Prostate gland (tissue), 2 donors: ENCODE results near the gene CDC37. TPM values are rescaled to one million over a fixed set of nuclear protein-coding genes. Genes with fewer than 3 reads are reported as not detected.

ENCODE experiments used
- DNase-seq: peaks from one replicate; pipeline ENCODE4 v3.0.0-alpha.2; 2019; ENCODE audit warnings: low spot score
- H3K27ac ChIP-seq, 2 donors: fragments of 200-600 bp; sonication (generic); 2 replicates each; pipeline ENCODE4 v1.5.1; 2017 to 2019
- H3K27me3 ChIP-seq: fragments of 200-600 bp; sonication (generic); replicated peaks from 2 replicates; pipeline ENCODE4 v1.5.1; 2019; ENCODE audit not compliant: insufficient read depth
- H3K36me3 ChIP-seq, 2 donors: fragments of 200-600 bp; sonication (generic); 1 replicate in 1 of 2; 2 replicates in 1 of 2; pipeline versions ENCODE4 v1.5.1 to v1.8.1; 2017 to 2019
- H3K4me1 ChIP-seq: fragments of 200-600 bp; sonication (generic); replicated peaks from 2 replicates; pipeline ENCODE4 v1.5.1; 2019
- H3K4me3 ChIP-seq, 2 donors: fragments of 200-600 bp; sonication (generic); 2 replicates each; pipeline ENCODE4 v1.5.1; 2017 to 2019
- H3K9me3 ChIP-seq: fragments of 200-600 bp; sonication (generic); 2 replicates; pipeline ENCODE4 v1.5.1; 2017
- POLR2A ChIP-seq: fragments of 450-650 bp; IDR thresholded peaks from one replicate; pipeline ENCODE4 v1.6.1; 2016; ENCODE audit warnings: antibody characterized with exemption, mild to moderate bottlenecking
- POLR2AphosphoS5 ChIP-seq: sonication (generic); formaldehyde crosslinking; IDR thresholded peaks from one replicate; pipeline ENCODE4 v1.6.1; 2017; ENCODE audit warnings: antibody characterized with exemption
- WGBS: methylation state at CpG from one replicate; pipeline ENCODE4 v1.1.5; 2018; 5-methylcytosine and 5-hydroxymethylcytosine counted together
- intact Hi-C: fragments of 100-400 bp; cut with DNase I; formaldehyde crosslinking; loops from one replicate; pipeline ENCODE4 v1.14.2; 2022
- total RNA-seq, 2 donors: library from RNA; depleted of rRNA; stranded (reverse); fragments of >200 nt; gene quantifications; one replicate each; pipeline ENCODE4 v1.1.0, GENCODE V29; 2016
- TF ChIP-seq, protein P1 (sequence below), 4 experiments: fragments of 200-600 bp in 2 of 4; fragments of 450-650 bp in 2 of 4; sonication (generic) in 2 of 4; IDR thresholded peaks; 1 replicate in 3 of 4; 2 replicates in 1 of 4; pipeline ENCODE4 v1.5.1; 2016 to 2019; ENCODE audit warnings: antibody characterized with exemption in 4 of 4, mild to moderate bottlenecking in 2 of 4, moderate library complexity in 2 of 4

Gene CDC37
- total RNA-seq, 2 donors from 2014 or later, result 135 to 159 TPM

DNA sequence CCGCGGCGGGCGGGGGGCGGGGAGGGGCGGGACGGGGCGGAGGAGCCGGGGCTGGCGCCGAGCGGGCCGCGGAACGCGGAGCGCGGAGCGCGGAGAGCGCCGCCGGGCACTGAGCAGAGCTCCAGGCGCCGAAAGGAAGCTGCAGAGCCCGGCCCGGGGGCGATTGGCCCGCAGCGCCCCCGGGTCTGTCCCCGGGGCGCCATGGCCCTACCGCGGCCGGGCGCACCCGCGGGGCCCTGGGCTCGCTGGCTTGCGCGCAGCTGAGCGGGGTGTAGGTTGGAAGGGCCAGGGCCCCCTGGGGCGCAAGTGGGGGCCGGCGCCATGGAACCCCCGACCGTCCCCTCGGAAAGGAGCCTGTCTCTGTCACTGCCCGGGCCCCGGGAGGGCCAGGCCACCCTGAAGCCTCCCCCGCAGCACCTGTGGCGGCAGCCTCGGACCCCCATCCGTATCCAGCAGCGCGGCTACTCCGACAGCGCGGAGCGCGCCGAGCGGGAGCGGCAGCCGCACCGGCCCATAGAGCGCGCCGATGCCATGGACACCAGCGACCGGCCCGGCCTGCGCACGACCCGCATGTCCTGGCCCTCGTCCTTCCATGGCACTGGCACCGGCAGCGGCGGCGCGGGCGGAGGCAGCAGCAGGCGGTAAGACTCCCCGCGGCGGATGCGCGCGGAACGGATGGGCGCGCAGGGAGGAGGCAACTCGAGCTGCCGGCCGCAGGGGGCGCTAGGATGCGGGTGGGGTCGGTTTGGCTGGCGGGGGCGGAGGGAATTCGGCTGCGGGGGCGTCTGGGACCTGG is 17.3 kb upstream of the CDC37 start, which contains the start of gene PDE4A:
Gene PDE4A (plus strand): TSS at position 95 of the 796 bp plus-strand sequence. CDS start 227 bp downstream, at position 322.
- WGBS, result 1% methylated on average over 37 of the region's 104 CpGs
- H3K36me3 ChIP-seq, result no peaks in the 10 kb centered on the region
- H3K4me3 ChIP-seq, result peak within 1 kb of the TSS in 1 of 2 donors; percentile 8
- TF ChIP-seq POLR2A (no peak), POLR2AphosphoS5 (no peak)
- TF ChIP-seq, protein P1, sequence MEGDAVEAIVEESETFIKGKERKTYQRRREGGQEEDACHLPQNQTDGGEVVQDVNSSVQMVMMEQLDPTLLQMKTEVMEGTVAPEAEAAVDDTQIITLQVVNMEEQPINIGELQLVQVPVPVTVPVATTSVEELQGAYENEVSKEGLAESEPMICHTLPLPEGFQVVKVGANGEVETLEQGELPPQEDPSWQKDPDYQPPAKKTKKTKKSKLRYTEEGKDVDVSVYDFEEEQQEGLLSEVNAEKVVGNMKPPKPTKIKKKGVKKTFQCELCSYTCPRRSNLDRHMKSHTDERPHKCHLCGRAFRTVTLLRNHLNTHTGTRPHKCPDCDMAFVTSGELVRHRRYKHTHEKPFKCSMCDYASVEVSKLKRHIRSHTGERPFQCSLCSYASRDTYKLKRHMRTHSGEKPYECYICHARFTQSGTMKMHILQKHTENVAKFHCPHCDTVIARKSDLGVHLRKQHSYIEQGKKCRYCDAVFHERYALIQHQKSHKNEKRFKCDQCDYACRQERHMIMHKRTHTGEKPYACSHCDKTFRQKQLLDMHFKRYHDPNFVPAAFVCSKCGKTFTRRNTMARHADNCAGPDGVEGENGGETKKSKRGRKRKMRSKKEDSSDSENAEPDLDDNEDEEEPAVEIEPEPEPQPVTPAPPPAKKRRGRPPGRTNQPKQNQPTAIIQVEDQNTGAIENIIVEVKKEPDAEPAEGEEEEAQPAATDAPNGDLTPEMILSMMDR (IDR thresholded peaks at IDR 0.05), result no peak
- intact Hi-C loops, result no loop called here
- no peak within 1 kb of the TSS for H3K27ac ChIP-seq
- peaks cover 13% of the 10 kb centered on the region for H3K4me1 ChIP-seq
- H3K27me3 ChIP-seq, result peaks cover 30% of the 10 kb centered on the region
- no peaks in the 10 kb centered on the region for H3K9me3 ChIP-seq
- no peak for DNase-seq

DNA sequence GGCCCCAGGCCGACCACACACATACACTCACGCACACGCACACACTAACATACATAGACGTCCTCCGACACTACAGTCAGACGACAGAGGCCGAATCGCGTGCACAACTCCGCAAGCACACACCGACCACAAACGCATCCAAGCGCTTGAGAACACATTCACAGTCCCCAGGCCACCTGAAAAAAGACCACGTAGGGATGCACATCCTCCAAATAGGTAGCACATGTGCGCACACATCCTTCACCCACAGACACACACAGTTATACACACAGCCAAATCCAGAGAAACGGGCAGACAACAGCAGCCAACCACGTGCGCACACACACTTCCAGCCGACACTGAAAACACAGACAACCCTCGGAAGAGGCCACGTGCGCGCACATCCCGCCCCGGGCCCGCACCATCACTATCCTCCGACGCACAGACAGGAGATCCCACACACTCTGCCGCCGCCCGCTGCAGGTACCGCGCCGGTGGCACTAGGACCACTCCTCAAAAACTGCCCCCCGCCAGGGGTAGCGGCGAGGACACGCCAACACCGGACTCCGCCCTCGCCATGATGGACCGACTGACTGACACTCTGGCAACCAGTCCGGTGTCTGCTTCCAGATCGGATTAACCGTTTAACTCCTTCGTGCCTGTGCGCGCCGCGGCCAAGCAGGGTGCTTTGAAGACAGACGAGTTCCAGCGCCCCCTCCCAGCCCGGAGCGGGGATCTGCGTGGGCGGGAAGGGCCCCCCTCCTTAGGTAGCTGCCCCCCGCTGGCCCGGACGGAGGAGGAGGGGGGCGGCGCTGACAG is 16.5 kb upstream of the CDC37 start:
- no peak for DNase-seq
- TF ChIP-seq, protein P1 (IDR thresholded peaks at IDR 0.05), result no peak
- TF ChIP-seq POLR2AphosphoS5, result no peak
- TF ChIP-seq POLR2A, result no peak
- Histone ChIP-seq H3K27ac (no peak overlapping the region), H3K27me3 (peaks cover 30% of the 10 kb centered on the region), H3K4me3 (peak overlapping the region in 1 of 2 donors; percentile 8), H3K9me3 (no peaks in the 10 kb centered on the region), H3K36me3 (no peaks in the 10 kb centered on the region), H3K4me1 (peaks cover 13% of the 10 kb centered on the region)
- WGBS, result 2% methylated on average over 40 of the region's 61 CpGs
- intact Hi-C loops, result no loop called here

DNA sequence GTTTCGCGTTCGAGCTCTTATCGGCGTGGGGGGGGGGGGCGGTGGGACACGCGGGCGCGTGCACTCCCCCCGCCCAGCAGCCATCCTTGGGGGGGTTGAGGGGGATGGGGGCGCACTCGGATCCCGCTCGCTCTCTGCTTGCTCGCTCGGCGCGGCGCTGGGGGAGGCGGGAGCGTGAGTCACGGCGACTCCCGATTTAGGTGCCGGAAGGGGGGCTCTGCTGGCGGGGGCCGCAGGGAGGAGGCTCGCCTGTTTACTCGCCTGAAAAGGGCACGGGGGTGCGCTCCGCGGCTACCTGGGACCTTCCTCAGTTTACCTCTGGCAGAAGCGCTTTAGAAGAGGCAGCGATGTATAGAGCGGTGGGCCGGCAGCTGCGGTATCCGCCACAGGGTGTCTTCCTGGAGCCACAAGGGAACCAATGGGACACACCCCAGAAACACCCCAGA is 15.9 kb upstream of the CDC37 start:
- DNase-seq, result no peak
- Histone ChIP-seq H3K27ac (no peak overlapping the region), H3K36me3 (no peaks in the 10 kb centered on the region), H3K27me3 (peaks cover 30% of the 10 kb centered on the region), H3K4me1 (peaks cover 13% of the 10 kb centered on the region), H3K4me3 (no peak overlapping the region), H3K9me3 (no peaks in the 10 kb centered on the region)
- intact Hi-C loops, result no loop called here
- WGBS, result 1% methylated on average over 29 of the region's 40 CpGs
- TF ChIP-seq, protein P1 (IDR thresholded peaks at IDR 0.05), result no peak
- no peak for TF ChIP-seq POLR2AphosphoS5

DNA sequence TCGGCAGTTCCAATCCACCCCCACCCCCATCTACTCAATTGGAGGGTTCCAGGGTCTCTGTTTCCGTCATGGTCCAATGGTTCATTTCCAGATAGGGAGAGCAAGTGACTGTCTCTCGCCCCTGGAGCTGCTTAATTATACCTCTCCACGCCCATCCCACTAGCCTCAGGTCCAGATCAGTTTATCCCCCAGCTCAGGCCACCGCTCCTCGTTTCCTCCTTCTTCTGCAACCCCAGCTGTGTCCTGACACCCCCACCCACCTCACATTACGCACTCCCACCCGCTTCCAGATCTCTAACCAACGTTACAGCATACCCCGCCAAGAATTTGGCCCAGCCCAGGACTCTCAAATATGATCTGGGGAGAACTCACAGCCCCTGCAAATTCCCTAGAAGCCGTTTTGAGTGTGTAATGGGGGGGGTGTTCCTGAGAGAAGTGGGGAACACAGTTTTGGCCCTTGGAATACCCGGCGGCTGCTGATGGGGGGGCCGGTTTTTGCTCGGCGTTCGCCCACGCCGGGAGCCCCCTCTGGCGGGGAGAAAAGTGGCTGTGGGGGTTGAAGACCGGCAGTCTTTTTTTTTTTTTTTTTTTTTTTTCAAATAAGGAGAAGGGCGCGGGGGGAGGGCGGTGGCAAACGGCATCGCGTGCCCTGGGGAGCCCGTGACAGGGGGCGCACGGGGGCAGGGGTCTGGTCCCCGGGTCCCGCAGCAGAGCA is 15.3 kb upstream of the CDC37 start:
- TF ChIP-seq, protein P1 (IDR thresholded peaks at IDR 0.05), result no peak
- TF ChIP-seq POLR2A (no peak), POLR2AphosphoS5 (no peak)
- Histone ChIP-seq H3K9me3 (no peaks in the 10 kb centered on the region), H3K4me1 (peaks cover 13% of the 10 kb centered on the region), H3K27me3 (peaks cover 30% of the 10 kb centered on the region), H3K27ac (no peak overlapping the region), H3K4me3 (no peak overlapping the region), H3K36me3 (no peaks in the 10 kb centered on the region)
- intact Hi-C loops, result no loop called here
- no peak for DNase-seq
- 2% methylated on average over 24 of the region's 32 CpGs for WGBS
